Suprapubic skin (tissue), 4 donors: Measurements from ENCODE around the gene SORCS2.

Experiments used
- EP300 ChIP-seq: sonication (generic); formaldehyde crosslinking; IDR thresholded peaks from one replicate; pipeline ENCODE4 v1.6.1; 2017; ENCODE audit warnings: antibody characterized with exemption
- POLR2A ChIP-seq, 2 donors: fragments of 450-650 bp; IDR thresholded peaks; one replicate each; pipeline ENCODE4 v1.6.1; 2017; ENCODE audit warnings: antibody characterized with exemption in 2 of 2, mild to moderate bottlenecking in 2 of 2, moderate library complexity in 2 of 2
- POLR2AphosphoS5 ChIP-seq, 3 donors: sonication (generic); formaldehyde crosslinking; IDR thresholded peaks; one replicate each; pipeline ENCODE4 v1.6.1; 2017; ENCODE audit warnings: antibody characterized with exemption in 3 of 3
- TF ChIP-seq, protein P1 (sequence below), 2 donors: fragments of 200-600 bp in 1 of 2; fragments of 450-650 bp in 1 of 2; sonication (generic) in 1 of 2; IDR thresholded peaks; one replicate each; pipeline ENCODE4 v1.5.1; 2016 to 2019; ENCODE audit warnings: antibody characterized with exemption in 2 of 2, mild to moderate bottlenecking in 1 of 2, moderate library complexity in 1 of 2

DNA sequence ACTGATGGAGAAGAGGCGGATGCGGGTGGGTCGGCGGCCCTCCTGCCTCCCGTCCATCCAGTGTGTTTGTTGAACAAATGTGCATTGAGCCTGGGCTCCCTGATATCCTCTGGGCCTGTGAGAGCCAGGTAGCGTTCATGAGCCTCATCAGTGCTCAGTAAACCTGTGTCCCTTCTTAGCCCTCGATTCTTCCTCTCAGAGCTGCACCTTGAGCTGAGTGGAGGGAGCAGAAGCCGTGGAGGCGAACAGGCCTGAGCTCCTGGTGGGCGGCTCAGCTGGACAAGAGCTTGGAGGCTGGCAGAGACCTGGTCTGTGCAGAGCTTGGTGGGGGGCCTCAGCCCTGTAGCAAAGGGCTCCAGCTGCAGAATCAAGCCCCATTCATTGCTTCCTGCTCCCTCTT is 112.1 kb downstream of the SORCS2 start:
- TF ChIP-seq, protein P1, sequence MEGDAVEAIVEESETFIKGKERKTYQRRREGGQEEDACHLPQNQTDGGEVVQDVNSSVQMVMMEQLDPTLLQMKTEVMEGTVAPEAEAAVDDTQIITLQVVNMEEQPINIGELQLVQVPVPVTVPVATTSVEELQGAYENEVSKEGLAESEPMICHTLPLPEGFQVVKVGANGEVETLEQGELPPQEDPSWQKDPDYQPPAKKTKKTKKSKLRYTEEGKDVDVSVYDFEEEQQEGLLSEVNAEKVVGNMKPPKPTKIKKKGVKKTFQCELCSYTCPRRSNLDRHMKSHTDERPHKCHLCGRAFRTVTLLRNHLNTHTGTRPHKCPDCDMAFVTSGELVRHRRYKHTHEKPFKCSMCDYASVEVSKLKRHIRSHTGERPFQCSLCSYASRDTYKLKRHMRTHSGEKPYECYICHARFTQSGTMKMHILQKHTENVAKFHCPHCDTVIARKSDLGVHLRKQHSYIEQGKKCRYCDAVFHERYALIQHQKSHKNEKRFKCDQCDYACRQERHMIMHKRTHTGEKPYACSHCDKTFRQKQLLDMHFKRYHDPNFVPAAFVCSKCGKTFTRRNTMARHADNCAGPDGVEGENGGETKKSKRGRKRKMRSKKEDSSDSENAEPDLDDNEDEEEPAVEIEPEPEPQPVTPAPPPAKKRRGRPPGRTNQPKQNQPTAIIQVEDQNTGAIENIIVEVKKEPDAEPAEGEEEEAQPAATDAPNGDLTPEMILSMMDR (IDR thresholded peaks at IDR 0.05) = no peak
- TF ChIP-seq POLR2AphosphoS5 (IDR thresholded peaks at IDR 0.05) = no peak
- no peak for TF ChIP-seq POLR2A (IDR thresholded peaks at IDR 0.05)
- no peak for TF ChIP-seq EP300
